GM12892 (cell line): ENCODE data around the gene DENND2A.

ENCODE experiments used
- POLR2A ChIP-seq: IDR thresholded peaks from 2 replicates; pipeline ENCODE4 v1.6.1; 2011; ENCODE audit warnings: low read depth, low read length, control low read depth
- POLR2AphosphoS5 ChIP-seq: IDR thresholded peaks from 2 replicates; pipeline ENCODE4 v1.6.1; 2011; ENCODE audit warnings: low read depth, low read length, control low read depth

GRCh38 chr7:140674899-140675701 is 34.5 kb upstream of the DENND2A start:
- no peak for TF ChIP-seq POLR2AphosphoS5
- no peak for TF ChIP-seq POLR2A
